ENCODE results near the gene NOL6. TPM values are rescaled to one million over a fixed set of nuclear protein-coding genes. Genes with fewer than 3 reads are reported as not detected.

Gene NOL6
- total and polyA plus RNA-seq, 9 of the 15 experiments (the other 6 are each of a cell fraction or from before 2014, with no cell fraction given) = 7.7 to 58.9 (median 27.0) TPM

- TF ChIP-seq HDAC1 (IDR thresholded peaks at IDR 0.05) (peak in 1 of 2 experiments; percentile 88; a peak in 2 of 4 replicates), NRF1 (conservative IDR thresholded peaks at IDR 0.05 in 1 of 2, IDR thresholded peaks at IDR 0.05 in 1 of 2) (peak; percentile 23 to 50; a peak in 2 of 4 replicates), ETV5 (CRISPR knock-in tag; IDR thresholded peaks at IDR 0.05; ENCODE audit: low read depth) (peak; percentile 49; the same call in 1 of the 2 replicates), SMARCA4 (IDR thresholded peaks at IDR 0.05) (peak; percentile 71), BCL6 (CRISPR knock-in tag; IDR thresholded peaks at IDR 0.05) (no peak), YY1 (IDR thresholded peaks at IDR 0.05; ENCODE audit: borderline replicate concordance in 1 of 3, control insufficient read depth in 1 of 3, extremely low read depth in 1 of 3, insufficient read depth in 3 of 3, insufficient read length in 1 of 3, insufficient replicate concordance in 2 of 3, low read depth in 1 of 3, low read length in 2 of 3) (peak in 1 of 3 experiments; percentile 54), NFIC (IDR thresholded peaks at IDR 0.05) (peak; percentile 62), EGR1 (conservative IDR thresholded peaks at IDR 0.05) (peak; percentile 83), MAFF (IDR thresholded peaks at IDR 0.05; ENCODE audit: low read length) (peak; percentile 32; the same call in 1 of the 2 replicates), HMGN3 (IDR thresholded peaks at IDR 0.05; ENCODE audit: borderline replicate concordance, extremely low read depth, insufficient read length, low read depth, low read length) (no peak), ZNF740 (CRISPR knock-in tag; IDR thresholded peaks at IDR 0.05) (no peak), ZNF740 (tag; IDR thresholded peaks at IDR 0.05) (no peak), HNRNPK (IDR thresholded peaks at IDR 0.05; ENCODE audit: low read depth, low read length, poor library complexity, severe bottlenecking) (no peak), MTF1 (CRISPR knock-in tag; IDR thresholded peaks at IDR 0.05; ENCODE audit: borderline replicate concordance) (no peak), FOXK2 (conservative IDR thresholded peaks at IDR 0.05 in 1 of 2, IDR thresholded peaks at IDR 0.05 in 1 of 2; ENCODE audit: low read depth in 2 of 2) (no peak), MXI1 (IDR thresholded peaks at IDR 0.05; ENCODE audit: low read depth, low read length) (peak; percentile 29; the same call in 1 of the 2 replicates), JUND (IDR thresholded peaks at IDR 0.05; ENCODE audit: borderline replicate concordance, low read depth, low read length) (peak; percentile 91), JUND (tag; IDR thresholded peaks at IDR 0.05; ENCODE audit: borderline replicate concordance, low read depth, low read length) (peak; percentile 89; the same call in 2 of the 3 replicates), LEF1 (IDR thresholded peaks at IDR 0.05) (0 out of 2 replicates have a peak, but pooled peaks have one; percentile 37), ARID4B (CRISPR knock-in tag; IDR thresholded peaks at IDR 0.05) (peak; percentile 49)
Observed at GRCh38 chr9:33446946-33447798, 26.6 kb downstream of the NOL6 start, which contains the start of gene AQP3 (continued).
